Forelimb muscle (tissue), 1 donor: Measurements from ENCODE around the gene GABARAP. TPM values are rescaled to one million over a fixed set of nuclear protein-coding genes. Genes with fewer than 3 reads are reported as not detected.
"Not testable (repeated sequence)": the region's sequence is repeated elsewhere in the genome, so short reads cannot be mapped to it uniquely, and the experiment has no call there.

Source experiments
- DNase-seq: peaks from one replicate; pipeline ENCODE4 v3.0.0-alpha.2; 2013; ENCODE audit warnings: low read depth
- polyA plus RNA-seq: library from polyadenylated mRNA; unstranded; fragments of 120-200 nt; gene quantifications from one replicate; pipeline ENCODE4 v1.2.1, GENCODE V29; 2013; ENCODE audit not compliant: insufficient read length

GABARAP gene
- polyA plus RNA-seq, 1 donor: 246 TPM

GRCh38 chr17:7260651-7261378 is 18.6 kb upstream of the GABARAP start:
- DNase-seq: no peak

- no peak for DNase-seq
Measured at GRCh38 chr17:7260151-7260550, 17.9 kb upstream of the GABARAP start.

- no peak for DNase-seq
Measured at GRCh38 chr17:7259555-7259889, 17.3 kb upstream of the GABARAP start.

- DNase-seq: no peak
Measured at GRCh38 chr17:7258731-7259554, 16.7 kb upstream of the GABARAP start.

- DNase-seq: no peak
Measured at GRCh38 chr17:7256766-7257456, 14.7 kb upstream of the GABARAP start.

GRCh38 chr17:7254511-7254910 is 12.3 kb upstream of the GABARAP start:
- DNase-seq: no peak

GRCh38 chr17:7253082-7253481 is 10.8 kb upstream of the GABARAP start:
- no peak for DNase-seq

- peak; percentile 78 for DNase-seq
Measured at GRCh38 chr17:7252176-7253043, 10.2 kb upstream of the GABARAP start, which contains the start of gene ELP5. TSS of gene ELP5 (plus strand) at chr17:7252215. CDS start at chr17:7252551, 336 bp downstream.

- peak; percentile 99 for DNase-seq
Measured at GRCh38 chr17:7251661-7252175, 9.5 kb upstream of the GABARAP start, which contains the start of gene CTDNEP1. TSS of gene CTDNEP1 (minus strand) at chr17:7251734. CDS start at chr17:7251296, 438 bp downstream.

- no peak for DNase-seq
Measured at GRCh38 chr17:7250695-7251627, 8.7 kb upstream of the GABARAP start.

GRCh38 chr17:7249830-7250229 is 7.6 kb upstream of the GABARAP start:
- no peak for DNase-seq

- DNase-seq: no peak
Measured at GRCh38 chr17:7249214-7249613, 7.0 kb upstream of the GABARAP start.

- DNase-seq: no peak
Measured at GRCh38 chr17:7248796-7249195, 6.5 kb upstream of the GABARAP start.

- no peak for DNase-seq
Measured at GRCh38 chr17:7246779-7247178, 4.5 kb upstream of the GABARAP start.

GRCh38 chr17:7243838-7244237 is 1.6 kb upstream of the GABARAP start:
- not testable (repeated sequence) for DNase-seq

GRCh38 chr17:7243453-7243729 is 1.1 kb upstream of the GABARAP start:
- DNase-seq: no peak

GRCh38 chr17:7242717-7243452 is 636 bp upstream of the GABARAP start:
- DNase-seq: peak; percentile 91

- no peak for DNase-seq
Measured at GRCh38 chr17:7241090-7241733, 1.0 kb downstream of the GABARAP start.

GRCh38 chr17:7240375-7240774 is 1.9 kb downstream of the GABARAP start:
- no peak for DNase-seq
